Calu3 (cell line): ENCODE measurements around the gene AKAP12. TPM values are rescaled to one million over a fixed set of nuclear protein-coding genes. Genes with fewer than 3 reads are reported as not detected.

ENCODE experiments used
- BruUV-seq: library from RNA; stranded (reverse); fragments of 400-500 nt; replicated peaks from 2 replicates; lab custom pipeline; 2021; lab: Mats Ljungman, UMichigan
- CTCF ChIA-PET: fragments of 300-600 bp; sonication (Branson Sonifier 250); formaldehyde crosslinking; loops from one replicate; lab custom pipeline; 2022; ENCODE audit warnings: antibody characterized with exemption; lab: Charles Lee
- DNase-seq: peaks from one replicate; pipeline ENCODE4 v3.0.0; 2022
- H3K27ac Mint-ChIP-seq: one replicate; pipeline ENCODE4 v1.8.0; 2022; ENCODE audit warnings: mixed read lengths; ENCODE audit not compliant: unreplicated experiment
- H3K27me3 Mint-ChIP-seq: one replicate; pipeline ENCODE4 v1.8.0; 2022; ENCODE audit warnings: mixed read lengths; ENCODE audit not compliant: unreplicated experiment
- H3K36me3 Mint-ChIP-seq: one replicate; pipeline ENCODE4 v1.8.0; 2022; ENCODE audit warnings: mild to moderate bottlenecking, moderate library complexity, mixed read lengths; ENCODE audit not compliant: insufficient read depth, unreplicated experiment
- H3K4me1 Mint-ChIP-seq: one replicate; pipeline ENCODE4 v1.8.0; 2022; ENCODE audit warnings: mild to moderate bottlenecking, low read depth, mixed read lengths; ENCODE audit not compliant: unreplicated experiment
- H3K4me3 Mint-ChIP-seq: one replicate; pipeline ENCODE4 v1.8.0; 2022; ENCODE audit warnings: mild to moderate bottlenecking, low read depth, moderate library complexity, mixed read lengths; ENCODE audit not compliant: unreplicated experiment
- H3K9me3 Mint-ChIP-seq: one replicate; pipeline ENCODE4 v1.8.0; 2022; ENCODE audit warnings: low read depth, mixed read lengths; ENCODE audit not compliant: unreplicated experiment
- intact Hi-C: fragments of 100-400 bp; cut with micrococcal nuclease; formaldehyde crosslinking; loops from one replicate; pipeline ENCODE4 v1.10.0; 2022; ENCODE audit not compliant: unreplicated experiment
- total RNA-seq: library from RNA; stranded (reverse); gene quantifications from 2 replicates; pipeline ENCODE4 v1.2.3, GENCODE V29; 2022
- TF ChIP-seq, protein P1 (sequence below): fragments of 200-600 bp; IDR thresholded peaks from one replicate; pipeline ENCODE4 v1.8.0; 2022; ENCODE audit warnings: antibody characterized with exemption; ENCODE audit not compliant: unreplicated experiment

The AKAP12 gene
- total RNA-seq, 1 experiment from 2014 or later: 31.8 TPM

DNA sequence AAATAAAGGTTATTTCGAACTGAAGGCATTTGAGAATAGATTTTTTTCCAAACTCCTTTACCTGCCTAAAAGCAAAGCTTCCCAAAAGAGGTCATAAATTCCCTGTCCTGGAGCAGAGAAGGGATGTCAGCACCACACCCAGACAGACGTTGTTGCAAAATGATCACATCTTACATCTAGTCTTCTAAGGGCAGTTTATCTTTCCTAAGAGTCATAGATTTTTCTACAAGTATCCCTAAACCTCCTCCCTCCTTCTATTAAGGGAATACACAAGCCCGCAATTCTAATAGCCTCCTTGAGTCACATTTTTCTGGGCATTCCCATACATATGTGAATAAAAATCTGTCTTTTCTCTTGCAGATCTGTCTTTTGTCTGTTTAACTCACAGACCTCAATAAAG, 20.6 kb upstream of the AKAP12 start:
- H3K4me3 Mint-ChIP-seq: no peak overlapping the region
- CTCF ChIA-PET: no interaction called here

DNA sequence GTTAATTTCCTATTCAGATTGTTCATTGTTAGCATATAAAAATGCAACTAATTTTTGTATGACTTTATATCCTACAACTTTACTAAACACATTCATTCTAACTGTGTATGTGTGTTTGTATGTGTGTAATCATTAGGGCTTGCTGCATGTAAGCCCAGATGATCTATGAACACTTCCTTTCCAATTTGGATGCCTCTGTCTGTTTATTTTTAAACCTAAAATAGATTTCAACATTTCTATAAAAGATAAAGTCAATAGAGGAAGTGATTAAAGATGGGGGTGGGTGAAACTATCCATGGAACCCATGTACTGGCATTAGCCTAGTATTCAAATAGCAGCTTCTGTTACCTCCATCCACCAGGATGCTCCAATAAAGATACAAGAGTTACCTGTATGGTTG, 15.7 kb upstream of the AKAP12 start:
- intact Hi-C loops: no loop called here
- CTCF ChIA-PET: no interaction called here
- Mint-ChIP-seq H3K36me3 (no peaks in the 10 kb centered on the region), H3K4me1 (no peaks in the 10 kb centered on the region), H3K27me3 (no peaks in the 10 kb centered on the region), H3K4me3 (no peak overlapping the region), H3K9me3 (no peaks in the 10 kb centered on the region), H3K27ac (no peak overlapping the region)
- no peak for DNase-seq
- BruUV-seq: no TSS peak
- TF ChIP-seq, protein P1, sequence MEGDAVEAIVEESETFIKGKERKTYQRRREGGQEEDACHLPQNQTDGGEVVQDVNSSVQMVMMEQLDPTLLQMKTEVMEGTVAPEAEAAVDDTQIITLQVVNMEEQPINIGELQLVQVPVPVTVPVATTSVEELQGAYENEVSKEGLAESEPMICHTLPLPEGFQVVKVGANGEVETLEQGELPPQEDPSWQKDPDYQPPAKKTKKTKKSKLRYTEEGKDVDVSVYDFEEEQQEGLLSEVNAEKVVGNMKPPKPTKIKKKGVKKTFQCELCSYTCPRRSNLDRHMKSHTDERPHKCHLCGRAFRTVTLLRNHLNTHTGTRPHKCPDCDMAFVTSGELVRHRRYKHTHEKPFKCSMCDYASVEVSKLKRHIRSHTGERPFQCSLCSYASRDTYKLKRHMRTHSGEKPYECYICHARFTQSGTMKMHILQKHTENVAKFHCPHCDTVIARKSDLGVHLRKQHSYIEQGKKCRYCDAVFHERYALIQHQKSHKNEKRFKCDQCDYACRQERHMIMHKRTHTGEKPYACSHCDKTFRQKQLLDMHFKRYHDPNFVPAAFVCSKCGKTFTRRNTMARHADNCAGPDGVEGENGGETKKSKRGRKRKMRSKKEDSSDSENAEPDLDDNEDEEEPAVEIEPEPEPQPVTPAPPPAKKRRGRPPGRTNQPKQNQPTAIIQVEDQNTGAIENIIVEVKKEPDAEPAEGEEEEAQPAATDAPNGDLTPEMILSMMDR: no peak

More for the DNA sequence above, 20.6 kb upstream of the AKAP12 start:
- no peak overlapping the region for H3K27ac Mint-ChIP-seq
- intact Hi-C loops: no loop called here
- H3K36me3 Mint-ChIP-seq: no peaks in the 10 kb centered on the region
- TF ChIP-seq, protein P1: no peak
- no peaks in the 10 kb centered on the region for H3K27me3 Mint-ChIP-seq
- H3K4me1 Mint-ChIP-seq: no peaks in the 10 kb centered on the region
- no peaks in the 10 kb centered on the region for H3K9me3 Mint-ChIP-seq
- no TSS peak for BruUV-seq
- DNase-seq: no peak

DNA sequence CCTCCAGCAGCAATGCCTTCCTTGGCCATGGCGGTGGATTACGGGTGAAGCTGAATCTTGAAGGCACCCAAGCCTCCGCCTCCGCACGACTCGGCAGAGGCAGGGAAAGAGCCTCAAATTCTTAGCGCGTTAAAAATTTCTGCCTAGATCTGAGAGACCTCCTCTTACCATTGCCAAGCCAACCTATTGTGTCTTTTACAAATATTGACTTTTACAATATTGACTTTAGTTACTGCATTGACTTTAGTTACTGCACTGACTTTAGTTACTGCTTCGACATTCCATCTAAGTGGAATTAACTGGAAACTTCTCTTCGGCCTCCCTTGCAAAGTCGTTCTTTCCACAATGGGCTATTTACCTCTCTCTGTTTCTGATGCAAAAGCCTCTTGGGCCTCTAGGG, 13.8 kb upstream of the AKAP12 start:
- CTCF ChIA-PET: no interaction called here
- DNase-seq: no peak
- Mint-ChIP-seq H3K27me3 (no peaks in the 10 kb centered on the region), H3K9me3 (no peaks in the 10 kb centered on the region), H3K4me3 (no peak overlapping the region), H3K4me1 (no peaks in the 10 kb centered on the region), H3K36me3 (no peaks in the 10 kb centered on the region), H3K27ac (no peak overlapping the region)
- no TSS peak for BruUV-seq
- TF ChIP-seq, protein P1: no peak
- intact Hi-C loops: no loop called here

DNA sequence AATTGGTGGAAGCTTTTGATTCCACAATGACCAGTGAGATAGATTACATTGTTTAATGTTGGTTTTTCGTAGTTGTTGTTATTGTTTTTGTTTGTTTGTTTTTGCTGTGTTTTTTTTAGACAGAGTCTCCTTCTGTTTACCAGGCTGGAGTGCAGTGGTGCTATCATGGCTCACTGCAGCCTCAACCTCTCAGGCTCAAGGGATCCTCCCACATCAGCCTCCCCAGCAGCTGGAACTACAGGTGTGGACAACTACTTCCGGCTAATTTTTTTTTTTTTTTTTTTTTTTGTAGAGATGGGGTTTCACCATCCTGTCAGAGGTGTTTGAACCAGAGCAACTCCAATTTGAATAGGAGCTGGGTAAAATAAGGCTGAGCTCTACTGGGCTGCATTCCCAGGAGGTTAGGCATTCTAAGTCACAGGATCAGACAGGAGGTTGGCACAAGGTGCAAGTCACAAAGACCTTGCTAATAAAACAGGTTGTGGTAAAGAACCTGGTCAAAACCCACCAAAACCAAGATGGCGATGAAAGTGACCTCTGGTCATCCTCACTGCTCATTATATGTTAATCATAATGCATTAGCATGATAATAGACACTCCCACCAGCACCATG, 10.9 kb upstream of the AKAP12 start:
- Mint-ChIP-seq H3K4me3 (no peak overlapping the region), H3K36me3 (no peaks in the 10 kb centered on the region), H3K9me3 (no peaks in the 10 kb centered on the region), H3K27ac (no peak overlapping the region), H3K4me1 (no peaks in the 10 kb centered on the region), H3K27me3 (no peaks in the 10 kb centered on the region)
- no TSS peak for BruUV-seq
- CTCF ChIA-PET: no interaction called here
- TF ChIP-seq, protein P1: no peak
- intact Hi-C loops: no loop called here
- DNase-seq: no peak
